GM19372 (cell line): ENCODE results near the gene PLCH2.

Experiments used
- ATAC-seq: cut with Tn5 transposase; IDR thresholded peaks from one replicate; pipeline ENCODE4 v1.9.1; 2021; ENCODE audit warnings: mild to moderate bottlenecking, low read depth, moderate library complexity; ENCODE audit not compliant: unreplicated experiment

PLCH2 gene

DNA sequence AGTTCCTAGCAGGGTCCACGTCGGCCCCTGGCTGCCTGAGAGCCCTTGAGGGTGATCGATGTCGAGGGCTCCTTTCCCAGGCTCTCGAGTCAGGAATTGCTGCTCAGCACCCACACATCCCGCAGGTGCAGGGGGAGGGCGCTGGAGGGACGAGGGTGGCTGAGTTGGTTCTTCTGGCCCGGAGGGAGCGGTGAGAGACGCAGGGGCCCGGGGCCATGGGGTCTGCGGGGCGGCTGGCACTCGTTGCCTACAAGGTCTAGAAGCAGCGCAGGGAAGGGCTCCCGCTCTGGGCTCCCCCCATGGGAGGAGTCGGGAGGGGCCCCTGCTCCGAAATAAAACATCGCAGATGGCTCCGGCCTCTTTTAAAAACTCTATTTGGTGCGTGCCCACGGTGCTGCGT is 32.1 kb downstream of the PLCH2 start:
- no peak for ATAC-seq

DNA sequence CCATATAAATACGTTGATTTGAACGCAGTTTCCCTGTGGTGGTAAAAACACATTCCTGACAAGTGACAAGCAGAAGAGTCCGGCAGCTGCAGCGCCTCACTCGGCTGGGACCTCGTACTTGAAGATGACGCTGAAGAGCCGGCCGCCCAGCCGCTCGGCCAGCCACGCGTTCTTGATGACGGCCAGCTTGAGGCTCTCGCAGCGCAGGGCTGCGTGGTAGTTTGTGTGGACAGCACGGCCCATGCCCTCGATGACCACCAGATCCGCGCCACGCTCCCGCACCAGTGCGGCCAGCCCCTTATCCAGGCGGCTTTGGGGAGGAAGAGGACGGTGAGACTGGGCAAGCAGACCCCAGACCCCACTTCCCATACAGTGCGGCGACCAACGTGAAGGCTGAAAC is 32.7 kb downstream of the PLCH2 start:
- ATAC-seq: no peak

DNA sequence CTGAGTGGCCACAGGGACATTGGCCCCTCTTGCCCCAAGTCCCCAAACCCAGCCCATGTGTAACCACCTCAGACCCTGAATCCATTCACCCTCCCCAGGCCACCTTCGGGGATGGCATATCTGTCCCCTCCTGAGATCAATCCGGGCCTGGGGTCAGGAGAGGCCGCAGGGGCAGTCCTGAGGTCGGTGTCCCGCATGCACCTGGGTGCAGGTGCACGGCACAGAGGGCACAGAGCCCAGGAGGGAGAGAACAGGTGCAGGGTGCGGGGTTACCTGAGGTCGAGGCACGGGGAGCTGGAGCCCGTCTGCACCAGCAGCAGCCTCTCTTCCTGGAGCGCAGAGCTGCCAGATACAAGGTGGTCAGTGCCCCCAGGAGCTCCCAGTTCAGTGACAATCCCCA is 33.5 kb downstream of the PLCH2 start:
- ATAC-seq: no peak

DNA sequence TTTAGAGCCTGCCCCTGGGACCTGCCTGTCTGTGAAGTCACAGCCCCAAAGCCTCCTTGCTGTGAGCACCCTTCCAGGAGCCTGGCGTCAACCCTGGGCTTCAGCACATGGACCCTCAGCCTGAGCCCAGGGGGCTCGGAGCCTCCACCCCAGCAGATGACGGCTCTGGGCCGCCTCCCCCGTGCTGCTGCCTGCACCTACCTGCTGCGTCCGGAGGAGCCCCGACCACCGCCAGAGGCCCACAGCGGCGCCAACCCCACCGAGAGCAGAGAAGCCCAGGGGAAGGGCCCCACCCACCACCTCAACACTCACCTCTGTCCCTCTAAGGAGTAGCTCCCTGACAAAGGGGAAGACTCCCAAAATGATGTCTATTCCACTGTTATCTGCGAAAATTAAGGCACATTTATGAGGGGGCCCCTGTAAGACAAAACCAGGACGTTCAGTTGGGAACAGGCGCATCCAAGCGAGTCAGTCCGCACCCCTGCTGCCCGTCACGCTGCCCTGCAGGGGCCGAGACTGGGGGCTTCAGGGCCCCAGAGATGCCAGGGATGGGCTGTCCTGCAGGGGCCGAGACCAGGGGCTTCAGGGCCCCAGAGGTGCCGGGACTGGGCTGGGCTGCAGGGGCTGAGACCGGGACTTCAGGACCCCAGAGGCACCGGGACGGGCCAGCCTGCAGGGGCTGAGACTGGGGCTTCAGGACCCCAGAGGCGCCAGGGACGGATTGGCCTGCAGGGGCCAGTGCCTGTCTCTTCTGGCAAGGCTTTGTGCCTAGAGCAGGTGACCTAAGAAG is 34.5 kb downstream of the PLCH2 start:
- ATAC-seq: no peak

GRCh38 chr1:2512862-2513421 is 36.9 kb downstream of the PLCH2 start:
- no peak for ATAC-seq

GRCh38 chr1:2513939-2514652 is 38.0 kb downstream of the PLCH2 start:
- no peak for ATAC-seq

- no peak for ATAC-seq
Observed at GRCh38 chr1:2514863-2515762, 39.0 kb downstream of the PLCH2 start.

- no peak for ATAC-seq
Observed at GRCh38 chr1:2515763-2516080, 39.6 kb downstream of the PLCH2 start.

DNA sequence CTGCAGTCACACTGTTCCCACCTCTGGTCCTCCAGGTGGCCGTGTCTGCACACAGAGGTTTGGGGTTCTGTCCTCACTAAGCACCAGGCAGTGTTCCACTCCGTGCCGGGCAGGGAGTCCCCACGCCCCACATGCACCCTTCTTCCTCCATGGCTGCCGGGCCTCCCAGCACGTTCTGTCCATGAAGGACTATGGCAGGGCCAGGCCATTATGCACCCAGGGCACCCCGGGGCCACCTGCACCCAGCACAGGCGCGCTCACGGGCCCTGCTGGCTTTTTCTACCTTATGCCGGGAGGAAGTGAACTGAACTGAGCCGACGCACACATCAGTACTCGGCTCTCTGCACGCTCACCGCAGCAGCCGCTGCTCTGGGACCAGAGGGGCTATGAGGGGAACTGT is 40.0 kb downstream of the PLCH2 start:
- ATAC-seq: no peak

DNA sequence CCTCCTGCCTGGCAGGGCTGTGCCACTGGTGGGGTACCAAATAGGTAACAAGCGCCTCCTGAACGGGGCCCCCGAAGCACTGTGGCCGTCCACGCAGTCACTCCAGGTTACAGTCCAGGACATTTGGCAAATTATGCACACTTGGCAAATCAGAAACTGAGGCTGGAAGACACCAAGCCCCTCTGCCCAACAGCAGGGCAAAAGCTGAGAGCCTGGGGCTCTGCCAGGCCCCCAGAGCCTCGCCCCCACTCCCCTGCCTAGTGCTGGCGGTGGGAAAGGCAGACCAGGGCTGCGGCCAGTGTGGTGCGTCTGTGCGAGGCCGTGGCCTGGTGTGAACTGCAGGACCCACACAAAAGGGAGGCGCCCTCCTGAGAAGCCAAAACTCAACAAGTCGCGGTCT is 40.9 kb downstream of the PLCH2 start:
- ATAC-seq: no peak

- ATAC-seq: no peak
Observed at GRCh38 chr1:2517966-2518365, 41.9 kb downstream of the PLCH2 start.

DNA sequence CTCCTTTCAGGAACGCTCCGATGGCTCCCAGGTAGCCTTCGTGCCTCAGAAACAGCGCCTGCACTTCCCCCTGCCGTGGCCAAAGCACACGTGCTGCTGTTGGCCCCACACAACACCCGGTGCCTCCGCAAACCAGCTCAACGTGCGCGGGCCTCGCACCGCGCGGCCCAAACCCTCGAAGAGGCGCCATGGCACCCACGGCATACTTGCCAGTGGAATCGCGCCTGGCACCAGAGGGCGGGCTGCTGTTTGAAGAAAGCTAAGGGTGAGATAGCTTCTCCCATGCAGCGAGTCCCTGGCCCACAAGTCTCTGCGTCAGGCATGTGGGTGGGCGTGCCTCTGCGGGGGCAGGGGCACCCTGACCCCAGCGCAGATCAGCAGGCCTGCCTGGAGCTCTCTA is 42.4 kb downstream of the PLCH2 start:
- ATAC-seq: no peak

DNA sequence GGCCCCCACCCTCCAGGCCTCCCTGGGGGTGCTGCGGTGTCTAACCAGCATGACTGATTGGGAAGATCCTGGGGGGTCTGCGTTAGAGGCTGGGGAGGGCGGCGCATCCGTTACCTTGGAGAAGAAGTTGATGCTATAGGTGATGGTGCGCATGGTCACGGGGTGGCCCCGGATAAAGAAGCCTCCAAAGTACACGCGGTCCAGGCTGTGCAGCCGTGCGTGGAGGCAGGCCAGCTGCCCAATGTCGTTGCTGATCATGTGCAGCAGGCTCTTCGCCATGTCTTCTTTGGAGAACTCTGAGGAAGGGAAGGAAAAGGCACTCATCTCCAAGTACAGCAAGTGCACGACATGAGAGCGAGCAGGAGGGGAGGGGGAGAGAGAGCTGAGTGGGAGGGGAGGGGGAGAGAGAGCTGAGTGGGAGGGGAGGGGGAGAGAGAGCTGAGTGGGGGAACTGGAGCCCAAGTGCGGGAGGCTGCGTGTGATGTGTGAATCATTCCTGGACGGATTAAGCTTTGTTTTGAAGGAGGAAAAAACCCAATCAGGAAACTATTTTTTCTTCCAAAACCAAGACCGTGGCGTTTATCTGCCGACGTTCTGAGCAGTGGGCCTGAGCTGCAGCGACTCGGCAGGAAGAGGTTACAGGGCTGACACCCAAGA is 43.1 kb downstream of the PLCH2 start:
- no peak for ATAC-seq

DNA sequence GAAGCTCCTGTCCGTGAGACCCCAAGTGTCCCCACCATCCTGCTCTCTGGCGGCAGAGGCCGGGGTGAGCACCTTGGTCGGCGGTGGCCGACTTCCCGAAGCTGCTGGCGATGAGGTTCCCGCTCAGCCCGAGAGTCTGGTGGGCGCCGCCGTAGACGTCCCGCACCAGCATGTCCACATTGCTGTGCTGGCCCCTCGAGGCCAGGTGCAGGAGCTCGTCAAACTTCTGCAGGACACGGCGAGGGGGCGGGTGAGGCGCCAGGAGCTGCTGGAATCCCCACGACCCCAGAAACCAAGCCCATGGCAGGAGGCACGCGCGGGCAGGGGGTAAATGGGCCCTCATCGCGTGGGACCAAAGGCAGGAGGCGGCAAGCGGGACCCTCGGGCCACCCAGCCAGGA is 43.6 kb downstream of the PLCH2 start:
- ATAC-seq: no peak

DNA sequence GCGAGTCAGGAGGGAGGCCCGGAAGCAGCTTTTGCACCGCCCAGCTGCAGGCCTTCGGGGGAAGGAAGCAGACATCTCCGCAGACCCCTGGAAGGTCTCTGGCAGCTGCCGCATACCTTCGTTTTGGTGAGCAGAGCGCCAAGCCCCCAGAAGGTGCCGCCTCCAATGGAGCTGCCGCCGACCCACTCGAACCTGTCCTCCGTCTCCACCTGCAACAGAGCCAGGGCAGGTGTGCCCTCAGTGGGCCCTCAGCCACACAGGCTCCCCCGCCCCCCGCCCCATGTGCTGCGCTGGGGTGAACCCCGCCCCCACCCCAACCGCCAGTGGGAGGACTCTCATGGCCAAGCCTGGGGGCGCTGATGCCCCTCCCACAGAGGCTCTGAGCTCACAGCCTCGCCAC is 44.1 kb downstream of the PLCH2 start:
- no peak for ATAC-seq

DNA sequence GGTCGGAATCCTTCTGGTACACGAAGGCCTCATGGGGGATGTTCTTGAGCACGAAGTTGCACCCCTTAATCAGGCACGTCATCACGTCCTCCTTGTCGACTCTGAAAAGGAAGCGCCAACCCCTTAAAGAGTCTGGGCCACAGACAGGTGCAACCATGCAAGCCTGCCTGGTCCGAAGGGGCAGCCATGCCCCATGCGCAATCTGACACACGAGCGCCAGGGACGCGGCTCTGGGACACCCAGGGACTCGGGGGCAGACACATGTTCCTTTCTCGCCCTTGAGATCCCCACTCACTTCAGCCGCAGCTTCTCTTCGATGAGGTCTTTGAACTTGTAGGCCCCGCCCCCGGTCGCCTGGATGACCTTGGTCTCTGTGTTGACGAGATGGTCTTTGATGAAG is 44.7 kb downstream of the PLCH2 start:
- no peak for ATAC-seq

DNA sequence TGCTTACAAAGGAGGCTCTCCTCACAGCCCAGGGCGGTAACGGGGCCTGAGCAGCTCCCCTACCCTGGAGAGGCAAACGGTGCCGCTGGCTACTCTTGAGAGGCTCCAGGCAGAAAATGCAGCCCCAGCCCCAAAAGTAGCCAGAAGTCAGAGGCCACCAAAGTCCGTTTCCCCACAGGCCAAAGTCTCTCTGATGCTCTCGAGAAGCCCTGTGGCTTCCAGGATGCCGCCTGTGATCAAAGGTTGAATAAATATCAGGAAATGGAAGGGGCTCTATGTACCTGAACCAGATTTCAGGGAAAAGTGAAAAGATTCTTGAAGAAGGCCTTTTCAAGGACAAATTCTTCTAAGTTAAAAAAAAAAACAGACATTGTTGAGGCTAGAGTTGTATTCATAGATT is 46.1 kb downstream of the PLCH2 start:
- no peak for ATAC-seq

- no peak for ATAC-seq
Observed at GRCh38 chr1:2523191-2523890, 47.3 kb downstream of the PLCH2 start.

GRCh38 chr1:2523891-2524609 is 48.0 kb downstream of the PLCH2 start:
- ATAC-seq: no peak
